GM19351 (cell line): Measurements from ENCODE around the gene KRTAP10-8.
"Not testable (repeated sequence)": the region's sequence is repeated elsewhere in the genome, so short reads cannot be mapped to it uniquely, and the experiment has no call there.

ENCODE experiments used
- ATAC-seq: cut with Tn5 transposase; IDR thresholded peaks from one replicate; pipeline ENCODE4 v1.9.1; 2021; ENCODE audit warnings: mild to moderate bottlenecking, moderate library complexity; ENCODE audit not compliant: unreplicated experiment

The KRTAP10-8 gene

DNA sequence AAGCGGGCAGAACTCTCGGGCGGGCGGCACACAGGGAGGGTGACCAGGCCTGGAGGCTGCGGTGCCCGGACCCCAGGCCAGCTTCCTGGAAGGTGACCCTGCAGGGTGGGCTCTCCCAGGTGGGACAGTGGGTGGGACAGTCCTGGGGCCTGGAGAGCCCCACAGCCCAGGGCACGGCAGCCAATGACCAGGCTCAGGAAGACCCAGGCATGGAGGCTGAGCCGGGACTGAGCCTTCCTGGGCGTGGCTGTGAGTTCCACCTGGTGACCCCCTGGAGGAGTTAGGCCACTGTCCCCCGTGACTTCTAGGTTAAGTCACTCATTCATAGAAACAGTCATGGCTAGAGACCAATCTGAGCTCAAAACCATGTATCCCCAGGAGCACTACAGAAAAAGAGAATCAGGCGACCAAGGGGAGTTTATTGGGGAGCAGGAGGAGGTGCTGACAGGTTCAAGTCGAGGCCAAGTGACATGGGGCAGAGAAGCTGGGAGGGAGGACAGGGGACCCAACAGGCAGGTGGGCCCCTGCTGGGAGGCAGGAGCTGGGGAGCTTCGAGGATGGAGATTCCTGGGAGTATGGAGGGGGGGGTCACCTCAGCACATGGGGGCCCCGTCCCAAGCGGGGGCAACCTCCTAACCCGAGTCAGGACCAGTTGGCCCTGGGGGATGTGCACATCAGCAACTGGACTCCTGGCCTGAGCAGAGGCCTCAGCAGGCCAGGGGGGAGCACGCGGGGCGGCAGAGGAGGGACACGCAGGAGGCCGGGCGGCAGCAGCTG, 32.6 kb upstream of the KRTAP10-8 start:
- ATAC-seq, result no peak

GRCh38 chr21:44579833-44580144, 32.1 kb upstream of the KRTAP10-8 start:
- ATAC-seq, result no peak

GRCh38 chr21:44580231-44580821, 31.6 kb upstream of the KRTAP10-8 start, which contains the start of gene KRTAP10-5:
Gene KRTAP10-5, minus strand, starts transcription at chr21:44580604. Its CDS starts 26 bp downstream, at chr21:44580578.
- ATAC-seq, result not testable (repeated sequence)

DNA sequence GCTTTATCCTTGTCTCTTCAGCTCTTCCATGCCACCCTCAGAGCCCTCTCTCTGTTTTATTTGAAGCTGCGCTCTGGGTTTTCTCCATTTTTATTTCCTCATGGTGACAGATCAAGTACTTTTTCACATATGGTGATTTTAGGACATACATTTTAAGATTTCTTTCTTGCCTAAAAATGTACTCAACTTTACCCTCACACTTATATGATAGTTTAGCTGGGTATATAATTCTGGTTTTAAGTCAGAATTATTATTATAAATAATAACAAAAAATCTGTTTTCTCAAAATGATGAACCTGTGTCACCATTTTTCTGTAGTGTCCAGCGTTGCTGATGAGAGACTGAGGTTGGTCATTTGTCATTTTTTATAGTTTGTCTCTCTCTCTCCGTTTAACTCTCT, 30.7 kb upstream of the KRTAP10-8 start:
- no peak for ATAC-seq

GRCh38 chr21:44582055-44582454, 29.8 kb upstream of the KRTAP10-8 start:
- no peak for ATAC-seq

- no peak for ATAC-seq
Observed at GRCh38 chr21:44583089-44583799, 28.6 kb upstream of the KRTAP10-8 start.

DNA sequence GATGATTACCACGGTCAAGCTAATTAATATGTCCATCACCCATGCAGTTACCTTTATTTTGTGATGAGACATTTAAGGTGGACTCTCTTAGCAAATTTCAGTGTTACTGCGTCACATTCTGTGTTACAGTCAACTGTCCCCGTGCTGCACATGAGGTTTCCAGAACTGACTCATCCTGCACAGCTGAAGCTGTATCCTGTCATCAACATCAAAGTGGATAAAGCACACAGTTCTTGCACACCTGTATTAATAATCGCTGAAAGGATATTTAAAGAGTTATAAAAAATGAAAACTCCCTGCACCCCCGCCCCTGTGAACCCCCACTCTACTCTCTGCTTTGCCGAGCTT, 28.1 kb upstream of the KRTAP10-8 start:
- no peak for ATAC-seq

DNA sequence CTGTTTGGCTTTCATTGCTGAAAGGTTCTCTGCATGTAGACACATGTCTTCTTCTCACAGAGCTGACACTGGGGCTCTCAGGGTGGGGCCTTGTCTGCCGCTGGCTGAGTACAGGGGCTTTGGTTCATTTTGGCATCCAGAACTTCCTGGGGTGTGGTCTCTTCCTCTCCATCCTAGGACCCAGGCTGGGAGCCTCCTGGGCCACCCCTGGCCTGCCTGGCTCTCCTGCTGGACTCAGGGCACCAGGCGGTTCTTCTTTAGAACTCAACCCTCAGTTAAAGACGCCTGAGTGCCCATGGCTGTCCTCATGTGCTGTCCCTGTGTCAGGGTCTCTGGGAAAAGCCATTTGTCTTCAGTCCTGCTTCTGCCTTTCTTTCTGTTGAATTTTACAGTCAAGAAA, 26.0 kb upstream of the KRTAP10-8 start:
- no peak for ATAC-seq

DNA sequence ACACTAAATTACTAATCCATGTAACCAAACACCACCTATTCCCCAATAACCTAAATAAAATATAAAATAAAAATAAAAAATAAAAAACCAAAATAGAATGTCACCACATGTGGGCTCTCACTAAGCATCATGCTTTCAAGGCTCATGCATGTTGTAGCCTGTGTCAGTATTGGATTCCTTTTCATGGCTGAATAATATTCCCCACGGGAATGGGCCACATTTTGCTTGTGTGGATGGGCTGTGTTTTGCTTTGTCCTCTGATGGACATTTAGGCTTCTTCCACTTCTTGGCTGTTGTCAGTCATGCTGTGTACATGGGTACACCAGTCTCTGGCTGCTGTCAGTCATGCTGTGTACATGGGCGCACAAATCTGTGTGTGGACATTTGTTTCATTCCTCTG, 22.8 kb upstream of the KRTAP10-8 start:
- no peak for ATAC-seq

DNA sequence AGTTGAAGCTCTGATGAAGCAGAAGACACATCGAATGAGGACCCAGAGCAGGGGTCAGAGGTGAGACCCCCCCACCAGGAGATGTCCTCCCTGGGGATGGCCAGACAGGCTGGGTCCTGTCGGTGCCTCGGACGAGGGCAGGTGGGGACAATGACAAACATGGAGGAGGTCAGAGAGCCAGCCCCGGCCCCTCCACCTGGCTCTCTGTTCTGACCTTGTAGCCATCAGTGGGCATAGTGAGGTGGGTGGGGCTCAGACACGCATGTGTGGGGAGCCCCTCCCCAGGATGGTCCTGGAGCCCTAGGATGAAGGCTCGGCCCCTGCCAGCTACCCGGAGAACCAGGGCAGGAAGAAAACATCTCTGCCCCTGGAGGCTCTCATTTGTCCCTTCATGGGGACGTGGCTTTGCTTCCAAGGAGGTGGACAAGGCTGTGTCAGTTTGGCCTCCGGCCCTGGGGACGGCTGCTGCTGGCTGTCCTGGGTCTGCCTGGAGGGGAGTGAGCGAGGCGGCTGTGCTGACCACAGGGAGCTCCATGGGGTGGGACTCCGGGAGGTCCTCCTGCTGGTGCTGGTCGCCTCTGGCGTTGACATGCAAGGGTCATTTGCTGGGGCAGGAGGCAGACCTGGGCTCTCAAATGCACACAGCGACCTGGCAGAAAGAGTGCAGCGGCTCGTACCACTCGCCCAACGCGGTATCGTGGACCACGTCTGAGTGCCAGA, 22.1 kb upstream of the KRTAP10-8 start:
- no peak for ATAC-seq

DNA sequence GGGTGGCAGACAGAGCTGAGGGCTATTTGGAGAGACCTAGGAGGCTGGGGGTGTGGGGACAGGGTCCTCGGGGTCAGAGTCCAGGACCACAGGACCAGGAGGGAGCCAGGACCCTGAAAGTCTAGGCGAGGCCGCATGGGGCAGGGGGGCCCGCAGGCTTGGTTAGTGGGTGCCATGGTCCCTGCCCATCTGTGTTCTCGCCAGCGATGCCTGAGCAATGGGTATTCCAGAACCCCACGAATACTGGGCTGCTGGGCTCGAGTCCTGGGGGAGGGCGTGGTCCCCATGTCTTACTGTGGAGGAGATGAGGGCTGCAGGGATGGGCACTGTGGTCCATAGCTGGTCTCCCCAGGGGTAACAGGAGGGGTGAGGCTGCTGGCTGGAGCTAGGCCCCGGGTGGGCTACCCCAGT, 21.6 kb upstream of the KRTAP10-8 start:
- no peak for ATAC-seq

- not testable (repeated sequence) for ATAC-seq
Observed at GRCh38 chr21:44590897-44591800, 20.7 kb upstream of the KRTAP10-8 start.

DNA sequence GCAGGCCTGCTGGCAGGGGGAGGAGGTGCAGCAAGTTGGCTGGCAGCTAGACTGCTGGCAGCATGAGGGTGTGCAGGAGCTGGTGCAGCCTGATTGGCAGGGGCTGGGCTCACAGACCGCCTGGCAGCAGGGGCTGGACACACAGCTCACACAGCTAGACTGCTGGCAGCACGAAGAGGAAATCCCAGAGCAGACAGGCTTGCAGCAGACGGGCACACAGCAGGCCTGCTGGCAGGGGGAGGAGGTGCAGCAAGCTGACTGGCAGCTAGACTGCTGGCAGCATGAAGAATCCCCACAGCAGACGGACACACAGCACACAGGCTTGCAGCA, 20.1 kb upstream of the KRTAP10-8 start:
- not testable (repeated sequence) for ATAC-seq

DNA sequence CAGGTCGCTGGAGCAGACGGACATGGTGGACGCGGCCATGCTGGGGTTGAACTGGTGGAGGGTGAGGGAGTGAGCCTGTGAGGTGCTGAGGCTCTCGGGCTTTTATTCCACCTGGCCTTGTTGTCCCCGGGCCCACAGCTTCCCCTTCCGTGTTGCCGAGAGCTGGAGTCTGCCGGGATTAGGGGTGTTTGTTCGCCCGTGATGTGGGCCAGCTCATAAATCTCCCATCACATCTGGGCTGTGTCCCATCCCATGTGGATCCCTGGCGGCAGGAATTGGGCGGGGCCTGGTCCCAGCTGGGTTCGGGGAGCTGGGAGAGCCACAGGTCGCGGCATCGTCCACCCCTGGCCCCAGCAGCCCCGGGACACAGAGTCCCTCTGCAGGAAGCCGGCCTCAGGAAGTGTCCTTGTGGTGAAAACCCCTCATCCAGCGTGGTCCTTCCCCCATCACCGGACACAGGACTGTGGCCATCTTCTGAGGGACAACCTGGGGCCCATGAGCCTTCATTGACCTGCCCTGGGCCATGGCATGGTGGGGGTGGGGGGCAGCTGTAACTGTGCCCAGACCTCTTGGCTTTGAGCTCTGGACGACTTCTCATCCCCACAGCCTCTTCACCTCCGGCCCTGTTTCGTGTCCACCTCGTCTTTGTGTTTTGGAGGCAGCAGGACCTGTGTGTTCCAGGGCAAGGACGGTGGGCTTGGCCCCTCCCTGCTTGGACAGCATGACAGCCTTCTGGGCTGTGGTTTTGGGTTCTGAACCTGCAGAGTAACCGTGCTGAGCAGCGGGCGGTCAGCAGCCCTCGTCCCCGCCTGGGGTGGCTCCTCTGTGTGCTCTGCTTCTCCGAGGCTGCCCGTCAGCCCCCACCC, 19.2 kb upstream of the KRTAP10-8 start, which contains the start of gene KRTAP10-6:
Gene KRTAP10-6 (minus strand): TSS at position 60 of the 866 bp plus-strand sequence. CDS start 21 bp downstream, at position 39.
- ATAC-seq, result no peak

DNA sequence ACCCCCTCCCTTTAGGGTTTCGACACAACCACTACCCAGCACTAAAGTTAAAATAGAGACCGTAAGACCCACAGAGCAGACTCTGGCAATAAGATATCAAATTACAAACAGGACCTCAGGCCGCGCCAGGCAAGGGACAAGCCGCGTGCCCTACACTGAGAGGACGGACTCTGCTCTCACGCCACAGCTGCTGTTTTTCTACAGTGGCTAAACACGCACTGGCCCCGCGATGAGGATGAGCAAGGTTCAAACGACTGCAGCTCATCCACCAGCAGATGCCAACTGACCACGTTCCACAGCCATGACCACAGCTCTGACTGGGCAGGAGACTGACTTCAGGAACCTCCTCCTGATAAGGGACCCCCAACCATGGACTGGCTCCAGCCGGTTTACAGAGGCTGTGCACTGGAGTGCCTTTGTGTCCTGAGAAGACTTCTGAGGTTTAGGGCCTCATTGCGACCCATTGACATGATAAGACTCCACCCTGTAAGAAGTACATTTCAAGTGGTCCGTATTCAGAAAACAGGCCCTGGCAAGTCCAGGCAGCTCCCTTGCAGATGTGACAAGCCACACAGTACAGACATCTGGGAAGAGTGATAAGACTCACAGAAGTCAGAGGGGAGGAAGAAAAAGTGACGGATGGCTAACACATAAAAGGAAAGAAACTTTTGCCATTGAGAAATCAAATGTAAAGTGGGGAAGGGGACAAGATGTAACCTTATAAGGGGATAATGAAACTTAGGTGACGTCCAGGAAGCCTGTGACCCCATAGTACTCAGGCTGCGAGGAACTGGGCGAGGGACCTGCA, 18.1 kb upstream of the KRTAP10-8 start:
- ATAC-seq, result no peak

- ATAC-seq, result no peak
Observed at GRCh38 chr21:44594406-44594916, 17.4 kb upstream of the KRTAP10-8 start.

DNA sequence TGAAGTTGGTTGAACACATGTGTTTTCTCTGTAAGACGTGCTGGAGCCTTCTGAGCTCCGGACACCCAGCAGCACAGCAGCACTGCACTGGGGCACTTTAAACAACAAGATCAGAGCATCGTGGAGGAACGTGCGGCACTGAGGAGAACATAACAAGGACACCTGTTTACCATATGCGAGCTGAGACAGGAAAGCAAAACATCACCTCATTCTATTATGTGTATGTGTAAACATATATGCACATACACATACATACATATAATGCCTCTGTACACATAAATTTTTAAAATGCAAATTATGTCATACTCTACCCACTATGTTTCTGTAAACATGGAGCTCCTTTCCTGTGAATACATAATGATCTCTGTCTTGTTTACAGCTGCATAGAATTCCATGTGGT, 16.4 kb upstream of the KRTAP10-8 start:
- no peak for ATAC-seq

GRCh38 chr21:44596068-44596725, 15.7 kb upstream of the KRTAP10-8 start:
- ATAC-seq, result no peak
